Thyroid gland (tissue), 4 donors: ENCODE measurements around the gene RPN2. TPM values are rescaled to one million over a fixed set of nuclear protein-coding genes. Genes with fewer than 3 reads are reported as not detected.

Source experiments
- DNase-seq, 2 donors: peaks; one replicate each; pipeline ENCODE4 v3.0.0-alpha.2; 2019
- H3K27ac ChIP-seq, 3 donors: fragments of 200-600 bp; sonication (generic); 1 replicate in 2 of 3; 2 replicates in 1 of 3; pipeline ENCODE4 v1.5.1; 2016 to 2019; ENCODE audit warnings: mild to moderate bottlenecking in 1 of 3, moderate library complexity in 1 of 3
- H3K27me3 ChIP-seq: fragments of 200-600 bp; sonication (generic); one replicate; pipeline ENCODE4 v1.5.1; 2019
- H3K36me3 ChIP-seq, 2 donors: fragments of 200-600 bp; sonication (generic); one replicate each; pipeline ENCODE4 v1.5.1; 2016 to 2019
- H3K4me1 ChIP-seq, 2 donors: fragments of 200-600 bp; sonication (generic); one replicate each; pipeline ENCODE4 v1.5.1; 2017 to 2019
- H3K4me3 ChIP-seq, 3 donors: fragments of 200-600 bp; sonication (generic); replicated peaks in 1 of 3; 1 replicate in 2 of 3; 2 replicates in 1 of 3; pipeline ENCODE4 v1.5.1; 2016; ENCODE audit warnings: mild to moderate bottlenecking in 1 of 3
- H3K9me3 ChIP-seq: fragments of 200-600 bp; sonication (generic); one replicate; pipeline ENCODE4 v1.5.1; 2017
- POLR2A ChIP-seq, 2 donors: fragments of 450-650 bp; IDR thresholded peaks; one replicate each; pipeline ENCODE4 v1.6.1; 2017; ENCODE audit warnings: antibody characterized with exemption in 2 of 2, mild to moderate bottlenecking in 2 of 2, moderate library complexity in 1 of 2
- WGBS, 2 donors: methylation state at CpG; one replicate each; pipeline ENCODE4 v1.1.5; 2017; 5-methylcytosine and 5-hydroxymethylcytosine counted together
- intact Hi-C: fragments of 100-400 bp; cut with DNase I; formaldehyde crosslinking; loops from one replicate; pipeline ENCODE4 v1.15.1; 2023
- total RNA-seq, 4 donors: library from RNA; depleted of rRNA; stranded (reverse); fragments of >200 nt; gene quantifications; one replicate each; pipeline ENCODE4 v1.2.3, GENCODE V29; 2016
- TF ChIP-seq, protein P1 (sequence below), 6 experiments: fragments of 200-600 bp in 3 of 6; fragments of 450-650 bp in 3 of 6; sonication (generic) in 3 of 6; IDR thresholded peaks; one replicate each; pipeline ENCODE4 v1.5.1; 2016 to 2019; ENCODE audit warnings: antibody characterized with exemption in 6 of 6, mild to moderate bottlenecking in 2 of 6, inconsistent platforms in 1 of 6, moderate library complexity in 1 of 6

Gene RPN2
- total RNA-seq, 4 donors from 2014 or later: 175 to 342 (median 296) TPM

DNA sequence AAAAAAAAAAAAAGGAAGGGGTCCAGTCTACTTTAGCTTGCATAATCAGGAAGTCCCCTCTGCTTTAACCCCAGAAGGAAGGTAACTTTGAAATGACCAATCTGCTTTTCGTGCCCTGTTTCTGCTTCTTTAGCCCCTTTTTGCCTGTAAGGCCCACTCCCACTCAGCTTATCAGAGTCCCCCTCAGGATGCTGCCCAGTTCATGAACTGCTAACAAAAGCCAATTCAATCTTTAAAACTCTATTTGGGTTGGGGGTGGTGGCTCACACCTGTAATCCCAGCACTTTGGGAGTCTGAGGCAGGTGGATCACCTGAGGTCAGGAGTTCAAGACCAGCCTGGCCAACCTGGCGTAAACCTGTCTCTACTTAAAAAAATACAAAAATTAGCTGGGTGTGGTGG is 70.2 kb downstream of the RPN2 start:
- intact Hi-C loops: no loop called here
- DNase-seq: no peak
- H3K4me1 ChIP-seq: no peaks in the 10 kb centered on the region
- H3K27me3 ChIP-seq: no peaks in the 10 kb centered on the region
- H3K4me3 ChIP-seq: no peak overlapping the region
- WGBS, 2 donors: 95 to 98% methylated on average over 2 of the region's 2 CpGs
- H3K9me3 ChIP-seq: no peaks in the 10 kb centered on the region
- no peaks in the 10 kb centered on the region for H3K36me3 ChIP-seq
- no peak overlapping the region for H3K27ac ChIP-seq
- TF ChIP-seq POLR2A (IDR thresholded peaks at IDR 0.05): no peak
- TF ChIP-seq, protein P1, sequence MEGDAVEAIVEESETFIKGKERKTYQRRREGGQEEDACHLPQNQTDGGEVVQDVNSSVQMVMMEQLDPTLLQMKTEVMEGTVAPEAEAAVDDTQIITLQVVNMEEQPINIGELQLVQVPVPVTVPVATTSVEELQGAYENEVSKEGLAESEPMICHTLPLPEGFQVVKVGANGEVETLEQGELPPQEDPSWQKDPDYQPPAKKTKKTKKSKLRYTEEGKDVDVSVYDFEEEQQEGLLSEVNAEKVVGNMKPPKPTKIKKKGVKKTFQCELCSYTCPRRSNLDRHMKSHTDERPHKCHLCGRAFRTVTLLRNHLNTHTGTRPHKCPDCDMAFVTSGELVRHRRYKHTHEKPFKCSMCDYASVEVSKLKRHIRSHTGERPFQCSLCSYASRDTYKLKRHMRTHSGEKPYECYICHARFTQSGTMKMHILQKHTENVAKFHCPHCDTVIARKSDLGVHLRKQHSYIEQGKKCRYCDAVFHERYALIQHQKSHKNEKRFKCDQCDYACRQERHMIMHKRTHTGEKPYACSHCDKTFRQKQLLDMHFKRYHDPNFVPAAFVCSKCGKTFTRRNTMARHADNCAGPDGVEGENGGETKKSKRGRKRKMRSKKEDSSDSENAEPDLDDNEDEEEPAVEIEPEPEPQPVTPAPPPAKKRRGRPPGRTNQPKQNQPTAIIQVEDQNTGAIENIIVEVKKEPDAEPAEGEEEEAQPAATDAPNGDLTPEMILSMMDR (IDR thresholded peaks at IDR 0.05): no peak

DNA sequence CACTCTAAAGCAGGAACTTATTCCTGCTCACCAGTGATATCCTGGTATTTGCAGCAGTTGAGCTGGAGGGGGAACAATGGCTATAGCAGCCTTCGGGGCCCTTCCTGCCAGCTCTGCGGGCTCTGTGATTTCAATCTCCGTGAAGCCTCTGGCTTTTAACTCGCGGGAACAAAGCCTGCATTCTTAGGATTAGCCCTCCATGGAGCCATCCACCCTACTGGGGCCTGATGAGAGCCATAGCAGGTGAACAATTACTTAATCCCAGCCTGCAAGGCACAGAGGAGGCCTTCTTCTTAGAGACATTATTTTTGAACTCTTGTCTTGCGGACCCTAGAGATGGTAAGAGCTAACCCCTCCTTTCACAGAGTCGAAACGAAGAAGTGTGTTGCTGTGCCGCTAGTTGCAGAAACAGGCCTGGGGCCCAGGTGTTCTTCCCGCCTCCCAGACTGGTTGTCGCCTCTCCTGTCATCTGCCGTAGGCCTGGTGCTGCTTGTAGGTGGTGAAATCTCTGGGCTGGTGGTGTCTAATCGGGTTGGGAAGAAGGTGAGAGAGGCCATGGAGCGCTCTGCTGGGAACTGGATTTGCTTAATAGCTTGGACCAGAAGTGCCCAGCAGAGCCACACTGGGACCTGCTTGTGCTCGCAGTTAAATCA is 72.8 kb downstream of the RPN2 start:
- Histone ChIP-seq H3K36me3 (no peaks in the 10 kb centered on the region), H3K4me3 (no peak overlapping the region), H3K9me3 (no peaks in the 10 kb centered on the region), H3K27ac (no peak overlapping the region), H3K27me3 (no peaks in the 10 kb centered on the region), H3K4me1 (no peaks in the 10 kb centered on the region)
- no peak for TF ChIP-seq POLR2A (IDR thresholded peaks at IDR 0.05)
- TF ChIP-seq, protein P1 (IDR thresholded peaks at IDR 0.05): no peak
- intact Hi-C loops: no loop called here
- 61 to 70% methylated on average over 13 to 15 of the region's 15 CpGs for WGBS, 2 donors
- no peak for DNase-seq

DNA sequence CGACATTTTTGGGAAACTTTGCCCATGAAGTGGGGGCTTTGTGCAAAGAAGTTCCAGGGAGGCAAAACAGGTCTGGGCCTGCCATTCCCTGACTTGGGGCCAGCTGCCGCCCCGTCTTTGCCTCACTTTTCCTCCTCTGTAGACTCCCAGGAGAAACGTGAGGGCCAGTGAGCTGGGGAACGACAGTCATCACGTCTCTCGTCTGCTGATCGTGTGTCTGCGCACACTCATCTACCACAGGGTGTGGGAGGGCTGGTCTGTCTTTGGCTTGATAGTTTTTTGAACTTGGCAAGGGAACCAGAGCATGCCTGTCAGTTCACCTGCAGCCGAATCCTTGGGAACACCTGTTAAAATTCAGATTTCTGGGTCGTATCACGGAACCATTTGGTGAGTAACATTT is 74.0 kb downstream of the RPN2 start:
- H3K4me1 ChIP-seq: no peaks in the 10 kb centered on the region
- no peak overlapping the region for H3K4me3 ChIP-seq
- intact Hi-C loops: no loop called here
- no peaks in the 10 kb centered on the region for H3K9me3 ChIP-seq
- 84 to 93% methylated on average over 12 of the region's 12 CpGs for WGBS, 2 donors
- H3K27ac ChIP-seq: no peak overlapping the region
- H3K36me3 ChIP-seq: no peaks in the 10 kb centered on the region
- no peak for TF ChIP-seq POLR2A (IDR thresholded peaks at IDR 0.05)
- TF ChIP-seq, protein P1 (IDR thresholded peaks at IDR 0.05): no peak
- DNase-seq: no peak
- H3K27me3 ChIP-seq: no peaks in the 10 kb centered on the region

DNA sequence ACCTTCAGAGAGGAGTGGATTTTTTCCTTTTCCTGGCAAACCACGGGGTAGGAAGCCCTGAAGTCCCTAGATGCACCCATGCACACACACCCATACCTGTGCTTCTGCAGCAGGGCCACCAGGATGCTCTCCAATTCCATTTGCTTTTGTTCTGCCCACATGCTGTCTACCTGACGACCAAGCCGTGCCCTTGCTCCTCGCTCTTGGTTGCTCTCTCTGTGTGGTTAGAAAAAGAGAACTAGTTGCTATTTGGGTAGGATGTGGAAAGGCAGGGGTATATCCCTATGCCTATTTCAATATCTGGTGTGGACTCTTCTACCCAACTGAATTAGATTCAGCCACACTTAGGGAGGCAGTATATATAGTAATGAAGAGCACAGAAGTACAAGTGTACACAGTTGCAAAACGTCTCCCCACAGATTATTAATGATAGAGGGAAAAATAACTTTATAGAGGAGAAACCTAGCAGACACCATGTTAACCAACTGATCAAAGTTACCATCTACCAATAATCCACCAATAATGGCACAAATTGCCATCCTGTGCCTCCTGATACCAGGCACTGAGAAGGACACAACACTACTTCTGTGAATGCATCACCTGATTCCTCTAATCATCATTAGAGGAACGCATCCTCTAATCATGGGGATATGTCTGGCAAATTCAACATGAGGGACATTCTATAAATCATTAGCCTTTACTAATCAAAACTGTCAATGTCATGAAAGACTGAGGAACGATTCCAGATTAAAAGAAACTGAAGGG is 75.2 kb downstream of the RPN2 start:
- H3K9me3 ChIP-seq: no peaks in the 10 kb centered on the region
- WGBS, 2 donors: 83 to 91% methylated on average over 7 of the region's 7 CpGs
- H3K4me3 ChIP-seq: no peak overlapping the region
- no peak for DNase-seq
- intact Hi-C loops: no loop called here
- H3K27ac ChIP-seq: no peak overlapping the region
- no peaks in the 10 kb centered on the region for H3K27me3 ChIP-seq
- H3K4me1 ChIP-seq: no peaks in the 10 kb centered on the region
- no peaks in the 10 kb centered on the region for H3K36me3 ChIP-seq
- TF ChIP-seq, protein P1 (IDR thresholded peaks at IDR 0.05): no peak
- no peak for TF ChIP-seq POLR2A (IDR thresholded peaks at IDR 0.05)

DNA sequence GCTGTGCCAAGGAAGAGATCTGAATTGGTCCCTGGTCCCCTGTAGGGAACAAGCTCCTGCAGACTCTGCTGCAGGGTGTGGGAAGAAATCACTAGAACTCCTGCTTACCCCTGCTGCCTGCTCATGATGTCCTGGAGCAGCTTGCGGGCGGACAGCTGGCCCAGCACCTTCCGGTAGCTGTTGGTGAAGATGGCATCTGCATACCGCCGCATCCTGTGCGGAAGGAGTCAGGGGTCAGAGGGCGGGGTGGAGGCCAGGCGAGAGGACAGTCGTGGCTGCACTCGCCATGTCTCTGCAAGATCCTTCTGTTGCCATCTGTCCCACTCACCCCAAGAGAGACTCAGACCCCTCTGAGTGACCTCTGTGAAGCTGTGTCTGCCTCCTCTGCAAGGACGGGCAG is 77.2 kb downstream of the RPN2 start:
- no peak overlapping the region for H3K27ac ChIP-seq
- intact Hi-C loops: no loop called here
- 88 to 90% methylated on average over 8 to 9 of the region's 11 CpGs for WGBS, 2 donors
- no peak for DNase-seq
- no peak overlapping the region for H3K4me3 ChIP-seq
- no peaks in the 10 kb centered on the region for H3K9me3 ChIP-seq
- no peaks in the 10 kb centered on the region for H3K27me3 ChIP-seq
- no peak for TF ChIP-seq POLR2A (IDR thresholded peaks at IDR 0.05)
- TF ChIP-seq, protein P1 (IDR thresholded peaks at IDR 0.05): no peak
- H3K4me1 ChIP-seq: no peaks in the 10 kb centered on the region
- H3K36me3 ChIP-seq: no peaks in the 10 kb centered on the region
